Measurements from ENCODE around the gene VSX1. TPM values are rescaled to one million over a fixed set of nuclear protein-coding genes. Genes with fewer than 3 reads are reported as not detected.

The VSX1 gene
- total and polyA plus RNA-seq, 9 of the 15 experiments (the other 6 are each of a cell fraction or from before 2014, with no cell fraction given) = not detected

DNA sequence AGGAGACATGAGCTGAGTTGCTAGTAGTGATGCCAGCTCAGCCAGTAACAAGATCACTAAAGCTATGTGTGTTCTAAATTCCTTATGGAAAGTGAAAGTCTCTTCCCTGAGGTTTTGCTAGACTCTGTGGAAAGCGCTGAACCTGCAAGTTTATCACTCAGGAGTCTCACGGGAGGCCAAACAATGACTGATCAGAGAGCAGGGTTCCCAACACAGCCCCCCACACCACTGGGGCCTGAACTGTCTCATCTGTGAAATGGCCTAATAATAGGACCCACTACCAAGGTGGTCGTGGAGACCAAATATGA, 43.9 kb downstream of the VSX1 start (continued):
- TF ChIP-seq, protein P1, sequence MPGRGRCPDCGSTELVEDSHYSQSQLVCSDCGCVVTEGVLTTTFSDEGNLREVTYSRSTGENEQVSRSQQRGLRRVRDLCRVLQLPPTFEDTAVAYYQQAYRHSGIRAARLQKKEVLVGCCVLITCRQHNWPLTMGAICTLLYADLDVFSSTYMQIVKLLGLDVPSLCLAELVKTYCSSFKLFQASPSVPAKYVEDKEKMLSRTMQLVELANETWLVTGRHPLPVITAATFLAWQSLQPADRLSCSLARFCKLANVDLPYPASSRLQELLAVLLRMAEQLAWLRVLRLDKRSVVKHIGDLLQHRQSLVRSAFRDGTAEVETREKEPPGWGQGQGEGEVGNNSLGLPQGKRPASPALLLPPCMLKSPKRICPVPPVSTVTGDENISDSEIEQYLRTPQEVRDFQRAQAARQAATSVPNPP (IDR thresholded peaks at IDR 0.05; ENCODE audit: borderline replicate concordance, insufficient read depth, insufficient read length) = no peak
- no peak for TF ChIP-seq GATA2 (CRISPR knock-in tag; IDR thresholded peaks at IDR 0.05)

DNA sequence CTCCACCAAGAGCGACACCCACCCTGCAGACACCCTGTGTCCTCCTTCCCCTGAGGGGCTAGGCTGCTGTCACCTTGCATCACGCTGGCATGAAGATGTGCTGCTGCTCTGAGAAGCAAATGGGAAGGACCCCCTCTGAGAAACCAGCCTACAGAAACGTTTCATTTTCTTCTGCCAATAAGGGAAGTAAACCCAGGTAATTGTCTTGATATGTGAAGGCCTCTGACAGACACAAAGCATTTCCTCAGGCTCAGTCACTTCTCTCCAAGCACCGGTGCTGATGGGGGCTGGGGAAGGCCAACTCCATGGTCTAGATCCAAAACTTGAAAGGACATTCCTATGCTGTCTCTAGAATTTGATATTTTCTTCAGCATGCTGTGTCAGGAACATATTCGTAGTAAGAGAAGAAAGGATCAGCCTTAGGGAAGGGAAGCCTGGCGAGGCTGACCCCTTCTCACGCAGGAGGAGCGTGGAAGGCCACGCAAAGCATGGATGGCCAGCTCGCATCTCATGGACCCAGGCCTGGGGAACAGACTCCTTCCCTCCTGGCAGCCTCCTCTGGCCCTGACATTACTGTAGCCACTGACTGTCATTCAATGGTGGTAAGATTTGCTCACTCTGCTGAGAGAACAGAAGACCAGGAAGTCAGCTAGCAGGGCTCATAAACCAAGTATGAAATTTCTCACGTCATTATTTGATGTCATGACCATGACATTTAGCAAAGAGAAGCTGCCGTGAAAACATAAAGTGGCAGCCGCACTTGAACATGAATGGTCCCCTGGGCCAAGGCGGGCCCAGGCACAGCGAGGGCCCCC, 44.4 kb downstream of the VSX1 start:
- Histone ChIP-seq H2AFZ (ENCODE audit: low read depth, low read length) (no peak overlapping the region), H3K4me2 (ENCODE audit: insufficient read depth, low read length) (no peak overlapping the region), H3K27me3 (ENCODE audit: control insufficient read depth in 2 of 2, insufficient read depth in 2 of 2, low read length in 2 of 2) (peaks cover 0 to 21% of the 10 kb centered on the region in 2 experiments; a peak in 2 of 5 replicates), H4K20me1 (replicated peaks; ENCODE audit: control insufficient read depth, insufficient read depth, low read length) (no peaks in the 10 kb centered on the region), H3K9me3 (replicated peaks; ENCODE audit: control insufficient read depth, insufficient read depth, low read depth, low read length) (no peaks in the 10 kb centered on the region), H3K4me1 (replicated peaks in 1 of 2; ENCODE audit: control insufficient read depth in 2 of 2, insufficient read depth in 2 of 2, low read length in 2 of 2) (peaks cover 2 to 4% of the 10 kb centered on the region in 2 experiments; a peak in 2 of 5 replicates), H3K27ac (ENCODE audit: extremely low read depth, low read depth, low read length) (no peak overlapping the region), H3K9ac (ENCODE audit: insufficient read depth in 1 of 2, low read depth in 2 of 2, low read length in 2 of 2) (no peak overlapping the region), H3K4me3 (no peak overlapping the region), H3K9me1 (ENCODE audit: control insufficient read depth, insufficient read depth, low read length) (no peaks in the 10 kb centered on the region), H3K79me2 (ENCODE audit: control insufficient read depth, insufficient read depth, low read length) (no peaks in the 10 kb centered on the region), H3K36me3 (ENCODE audit: control insufficient read depth, insufficient read depth, low read length) (no peaks in the 10 kb centered on the region)
- POLR2A ChIA-PET = no interaction called here
- in situ Hi-C loops (cut with MboI) = no loop called here
- no peak for DNase-seq (ENCODE audit: extremely low read depth in 1 of 4, low spot score in 3 of 4)
- WGBS (ENCODE audit: insufficient coverage, low coverage, missing lambda C conversion rate) = 1% methylated on average over 13 of the region's 15 CpGs
- intact Hi-C loops (cut with micrococcal nuclease) = no loop called here
- CTCF ChIA-PET (ENCODE audit: low intra/inter-chr PET ratio) = no interaction called here
- no peak for ATAC-seq
- no TSS peak for BruUV-seq (replicated peaks)
- FAIRE-seq = no peak
- TF ChIP-seq, protein P2, sequence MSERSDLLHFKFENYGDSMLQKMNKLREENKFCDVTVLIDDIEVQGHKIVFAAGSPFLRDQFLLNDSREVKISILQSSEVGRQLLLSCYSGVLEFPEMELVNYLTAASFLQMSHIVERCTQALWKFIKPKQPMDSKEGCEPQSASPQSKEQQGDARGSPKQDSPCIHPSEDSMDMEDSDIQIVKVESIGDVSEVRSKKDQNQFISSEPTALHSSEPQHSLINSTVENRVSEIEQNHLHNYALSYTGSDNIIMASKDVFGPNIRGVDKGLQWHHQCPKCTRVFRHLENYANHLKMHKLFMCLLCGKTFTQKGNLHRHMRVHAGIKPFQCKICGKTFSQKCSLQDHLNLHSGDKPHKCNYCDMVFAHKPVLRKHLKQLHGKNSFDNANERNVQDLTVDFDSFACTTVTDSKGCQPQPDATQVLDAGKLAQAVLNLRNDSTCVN (CRISPR knock-in tag; IDR thresholded peaks at IDR 0.05) = no peak
- TF ChIP-seq DIDO1 (tag; IDR thresholded peaks at IDR 0.05; ENCODE audit: low read depth) (no peak), JUND (IDR thresholded peaks at IDR 0.05; ENCODE audit: borderline replicate concordance, low read depth, low read length) (no peak), JUND (tag; IDR thresholded peaks at IDR 0.05; ENCODE audit: borderline replicate concordance, low read depth, low read length) (no peak), FOXJ3 (CRISPR knock-in tag; IDR thresholded peaks at IDR 0.05) (no peak), GABPB1 (CRISPR knock-in tag; IDR thresholded peaks at IDR 0.05) (no peak), L3MBTL2 (IDR thresholded peaks at IDR 0.05) (no peak), SOX6 (IDR thresholded peaks at IDR 0.05) (no peak), CBX2 (IDR thresholded peaks at IDR 0.05; ENCODE audit: insufficient read depth, low read length, poor library complexity, severe bottlenecking) (no peak), TBL1XR1 (IDR thresholded peaks at IDR 0.05; ENCODE audit: low read length in 2 of 2) (no peak), SAFB (IDR thresholded peaks at IDR 0.05; ENCODE audit: borderline replicate concordance, low read depth, low read length) (no peak), POLR3G (IDR thresholded peaks at IDR 0.05; ENCODE audit: extremely low read depth, insufficient read length, insufficient replicate concordance) (no peak), DACH1 (IDR thresholded peaks at IDR 0.05; ENCODE audit: partially characterized antibody) (no peak), ZC3H8 (IDR thresholded peaks at IDR 0.05) (no peak)
- TF ChIP-seq, protein P3, sequence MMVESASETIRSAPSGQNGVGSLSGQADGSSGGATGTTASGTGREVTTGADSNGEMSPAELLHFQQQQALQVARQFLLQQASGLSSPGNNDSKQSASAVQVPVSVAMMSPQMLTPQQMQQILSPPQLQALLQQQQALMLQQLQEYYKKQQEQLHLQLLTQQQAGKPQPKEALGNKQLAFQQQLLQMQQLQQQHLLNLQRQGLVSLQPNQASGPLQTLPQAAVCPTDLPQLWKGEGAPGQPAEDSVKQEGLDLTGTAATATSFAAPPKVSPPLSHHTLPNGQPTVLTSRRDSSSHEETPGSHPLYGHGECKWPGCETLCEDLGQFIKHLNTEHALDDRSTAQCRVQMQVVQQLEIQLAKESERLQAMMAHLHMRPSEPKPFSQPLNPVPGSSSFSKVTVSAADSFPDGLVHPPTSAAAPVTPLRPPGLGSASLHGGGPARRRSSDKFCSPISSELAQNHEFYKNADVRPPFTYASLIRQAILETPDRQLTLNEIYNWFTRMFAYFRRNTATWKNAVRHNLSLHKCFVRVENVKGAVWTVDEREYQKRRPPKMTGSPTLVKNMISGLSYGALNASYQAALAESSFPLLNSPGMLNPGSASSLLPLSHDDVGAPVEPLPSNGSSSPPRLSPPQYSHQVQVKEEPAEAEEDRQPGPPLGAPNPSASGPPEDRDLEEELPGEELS (CRISPR knock-in tag; IDR thresholded peaks at IDR 0.05; ENCODE audit: borderline replicate concordance) = no peak

Data from K562 (cell line).